CD8-positive, alpha-beta memory T cell (primary cell): ENCODE measurements around the gene NR4A2. TPM values are rescaled to one million over a fixed set of nuclear protein-coding genes. Genes with fewer than 3 reads are reported as not detected.

Experiments
- CTCF ChIA-PET: fragments of 350-600 bp; sonication (Branson Sonifier 250); formaldehyde crosslinking; loops from one replicate; lab custom pipeline; 2021; ENCODE audit warnings: antibody characterized with exemption; lab: Charles Lee
- POLR2A ChIA-PET: fragments of 350-600 bp; sonication (Branson Sonifier 250); formaldehyde crosslinking; loops from one replicate; lab custom pipeline; 2021; ENCODE audit warnings: antibody characterized with exemption; lab: Charles Lee
- DNase-seq, 5 donors: peaks; one replicate each; pipeline versions ENCODE4 v3.0.0 to v3.0.0-alpha.2; 2020 to 2022; ENCODE audit warnings: mixed read lengths in 1 of 5
- H3K27ac ChIP-seq: one replicate; pipeline ENCODE4 v1.7.0; 2013; ENCODE audit warnings: low read depth, mild to moderate bottlenecking, low read length, moderate library complexity
- H3K27me3 ChIP-seq: 2 replicates; pipeline ENCODE4 v1.7.0; 2013; ENCODE audit warnings: low read length, mild to moderate bottlenecking; ENCODE audit not compliant: insufficient read depth, poor library complexity, severe bottlenecking
- H3K36me3 ChIP-seq: 2 replicates; pipeline ENCODE4 v1.7.0; 2013; ENCODE audit warnings: mild to moderate bottlenecking, low read length, moderate library complexity; ENCODE audit not compliant: insufficient read depth
- H3K4me1 ChIP-seq: 2 replicates; pipeline ENCODE4 v1.7.0; 2013; ENCODE audit warnings: mild to moderate bottlenecking, low read length, moderate library complexity; ENCODE audit not compliant: insufficient read depth
- H3K4me3 ChIP-seq: 2 replicates; pipeline ENCODE4 v1.7.0; 2013; ENCODE audit warnings: mild to moderate bottlenecking, low read length
- H3K9me3 ChIP-seq: 2 replicates; pipeline ENCODE4 v1.7.0; 2013; ENCODE audit warnings: mild to moderate bottlenecking, low read length
- H3K27ac Mint-ChIP-seq, 8 donors: one replicate each; pipeline ENCODE4 v1.8.0; 2020 to 2021; ENCODE audit warnings: mixed read lengths in 8 of 8, mild to moderate bottlenecking in 6 of 8, inconsistent platforms in 3 of 8, moderate library complexity in 3 of 8
- H3K27me3 Mint-ChIP-seq, 2 donors: one replicate each; pipeline ENCODE4 v1.8.0; 2020 to 2021; ENCODE audit warnings: mixed read lengths in 2 of 2, mild to moderate bottlenecking in 1 of 2, moderate library complexity in 1 of 2
- H3K36me3 Mint-ChIP-seq, 3 donors: one replicate each; pipeline ENCODE4 v1.8.0; 2020 to 2021; ENCODE audit warnings: mixed read lengths in 3 of 3, inconsistent platforms in 1 of 3, mild to moderate bottlenecking in 1 of 3
- H3K4me1 Mint-ChIP-seq, 3 donors: one replicate each; pipeline ENCODE4 v1.8.0; 2020 to 2021; ENCODE audit warnings: mixed read lengths in 3 of 3, inconsistent platforms in 1 of 3, mild to moderate bottlenecking in 1 of 3
- H3K4me3 Mint-ChIP-seq, 7 donors: one replicate each; pipeline ENCODE4 v1.8.0; 2020 to 2021; ENCODE audit warnings: mixed read lengths in 7 of 7, mild to moderate bottlenecking in 6 of 7, moderate library complexity in 4 of 7, inconsistent platforms in 2 of 7
- H3K9me3 Mint-ChIP-seq, 5 donors: one replicate each; pipeline ENCODE4 v1.8.0; 2020 to 2022; ENCODE audit warnings: mixed read lengths in 5 of 5, mild to moderate bottlenecking in 3 of 5, moderate library complexity in 2 of 5, inconsistent platforms in 1 of 5
- polyA plus RNA-seq: library from polyadenylated mRNA; unstranded; fragments of 300-500 nt; fragmentation: Illumina TruSeq; gene quantifications from one replicate; pipeline ENCODE4 v1.2.3, GENCODE V29; 2021
- total RNA-seq, 2 experiments: library from RNA; stranded (reverse); gene quantifications; one replicate each; pipeline ENCODE4 v1.2.3, GENCODE V29; 2021

The NR4A2 gene
- total and polyA plus RNA-seq, 3 experiments from 2014 or later: 19.7 to 25.5 (median 21.9) TPM

GRCh38 chr2:156343096-156343939 is 10.8 kb upstream of the NR4A2 start:
- CTCF ChIA-PET: interaction anchor here (0.9 to 2.9 kb wide), 3 partner anchors 9 to 85 kb away, joined by 3 to 19 read pairs (median 5); no protein-coding TSS in a partner anchor
- H3K36me3 ChIP-seq: no peaks in the 10 kb centered on the region
- H3K4me3 Mint-ChIP-seq: peak overlapping the region; percentile 87 to 94 (median 92)
- H3K27ac ChIP-seq: peak overlapping the region; percentile 94
- H3K9me3 Mint-ChIP-seq: no peaks in the 10 kb centered on the region
- DNase-seq: peak in 2 of 5 donors; percentile 21 to 24
- H3K4me3 ChIP-seq: peak overlapping the region; percentile 43
- no peaks in the 10 kb centered on the region for H3K27me3 ChIP-seq
- peaks cover 31 to 53% (median 41%) of the 10 kb centered on the region in 3 donors for H3K4me1 Mint-ChIP-seq
- H3K36me3 Mint-ChIP-seq: peaks cover 0 to 13% (median 0%) of the 10 kb centered on the region in 3 donors
- peaks cover 23% of the 10 kb centered on the region for H3K4me1 ChIP-seq
- POLR2A ChIA-PET: interaction anchor here (1.2 to 4.1 kb wide), 5 partner anchors 10 to 94 kb away, joined by 4 to 58 read pairs (median 10); partner anchors contain the start of gene NR4A2
- no peaks in the 10 kb centered on the region for H3K9me3 ChIP-seq
- peaks cover 0 to 5% of the 10 kb centered on the region in 2 donors for H3K27me3 Mint-ChIP-seq
- peak overlapping the region; percentile 96 to 99 (median 98) for H3K27ac Mint-ChIP-seq

GRCh38 chr2:156342254-156343095 is 10.0 kb upstream of the NR4A2 start:
- peaks cover 0 to 5% of the 10 kb centered on the region in 2 donors for H3K27me3 Mint-ChIP-seq
- peaks cover 31 to 55% (median 45%) of the 10 kb centered on the region in 3 donors for H3K4me1 Mint-ChIP-seq
- no peaks in the 10 kb centered on the region for H3K36me3 ChIP-seq
- peaks cover 0 to 13% (median 0%) of the 10 kb centered on the region in 3 donors for H3K36me3 Mint-ChIP-seq
- H3K4me1 ChIP-seq: peaks cover 23% of the 10 kb centered on the region
- H3K27ac ChIP-seq: peak overlapping the region; percentile 99
- H3K27me3 ChIP-seq: no peaks in the 10 kb centered on the region
- H3K9me3 ChIP-seq: no peaks in the 10 kb centered on the region
- H3K4me3 ChIP-seq: peak overlapping the region; percentile 86
- H3K9me3 Mint-ChIP-seq: no peaks in the 10 kb centered on the region
- H3K4me3 Mint-ChIP-seq: peak overlapping the region; percentile 92 to 97 (median 94)
- H3K27ac Mint-ChIP-seq: peak overlapping the region; percentile 96 to 100 (median 99)
- POLR2A ChIA-PET: interaction anchor here (0.6 to 4.1 kb wide), 6 partner anchors 10 to 210 kb away, joined by 4 to 58 read pairs (median 8); partner anchors contain the start of gene NR4A2
- CTCF ChIA-PET: interaction anchor here (0.9 to 2.9 kb wide), 3 partner anchors 8 to 86 kb away, joined by 3 to 19 read pairs (median 5); no protein-coding TSS in a partner anchor
- DNase-seq: peak; percentile 88 to 95 (median 90)

GRCh38 chr2:156341452-156342253 is 9.1 kb upstream of the NR4A2 start:
- H3K9me3 ChIP-seq: no peaks in the 10 kb centered on the region
- Mint-ChIP-seq H3K4me3 (peak overlapping the region; percentile 92 to 97 (median 94)), H3K36me3 (peaks cover 0 to 13% (median 0%) of the 10 kb centered on the region in 3 donors), H3K27ac (peak overlapping the region; percentile 95 to 100 (median 99)), H3K4me1 (peaks cover 31 to 55% (median 45%) of the 10 kb centered on the region in 3 donors), H3K27me3 (peaks cover 0 to 5% of the 10 kb centered on the region in 2 donors), H3K9me3 (no peaks in the 10 kb centered on the region)
- peak overlapping the region; percentile 99 for H3K27ac ChIP-seq
- peaks cover 23% of the 10 kb centered on the region for H3K4me1 ChIP-seq
- ChIA-PET CTCF (interaction anchor here (0.7 to 2.9 kb wide), 6 partner anchors 7 to 248 kb away, joined by 3 to 19 read pairs (median 6); no protein-coding TSS in a partner anchor), POLR2A (interaction anchor here (0.6 to 4.1 kb wide), 10 partner anchors 9 to 247 kb away, joined by 3 to 58 read pairs (median 6); partner anchors contain the start of gene NR4A2)
- H3K4me3 ChIP-seq: peak overlapping the region; percentile 86
- DNase-seq: peak; percentile 84 to 93 (median 87)
- no peaks in the 10 kb centered on the region for H3K36me3 ChIP-seq
- H3K27me3 ChIP-seq: no peaks in the 10 kb centered on the region

GRCh38 chr2:156340804-156341451 is 8.4 kb upstream of the NR4A2 start:
- no peaks in the 10 kb centered on the region for H3K9me3 ChIP-seq
- Mint-ChIP-seq H3K36me3 (peaks cover 0 to 13% (median 0%) of the 10 kb centered on the region in 3 donors), H3K4me3 (peak overlapping the region; percentile 92 to 97 (median 94)), H3K27me3 (peaks cover 0 to 5% of the 10 kb centered on the region in 2 donors), H3K27ac (peak overlapping the region; percentile 95 to 100 (median 99)), H3K9me3 (no peaks in the 10 kb centered on the region), H3K4me1 (peaks cover 31 to 57% (median 47%) of the 10 kb centered on the region in 3 donors)
- ChIA-PET POLR2A (interaction anchor here (0.9 to 4.1 kb wide), 6 partner anchors 8 to 248 kb away, joined by 3 to 49 read pairs (median 5); partner anchors contain the start of gene NR4A2), CTCF (interaction anchor here (0.7 to 2.0 kb wide), 5 partner anchors 9 to 249 kb away, joined by 3 to 14 read pairs (median 4); no protein-coding TSS in a partner anchor)
- peak overlapping the region; percentile 86 for H3K4me3 ChIP-seq
- DNase-seq: peak in 2 of 5 donors; percentile 2 to 67
- no peaks in the 10 kb centered on the region for H3K27me3 ChIP-seq
- H3K27ac ChIP-seq: peak overlapping the region; percentile 99
- H3K4me1 ChIP-seq: peaks cover 24% of the 10 kb centered on the region
- H3K36me3 ChIP-seq: no peaks in the 10 kb centered on the region

- H3K4me3 ChIP-seq: peak overlapping the region; percentile 86
- H3K36me3 ChIP-seq: no peaks in the 10 kb centered on the region
- H3K9me3 ChIP-seq: no peaks in the 10 kb centered on the region
- peaks cover 0 to 5% of the 10 kb centered on the region in 2 donors for H3K27me3 Mint-ChIP-seq
- ChIA-PET POLR2A (interaction anchor here (0.9 to 4.1 kb wide), 5 partner anchors 9 to 249 kb away, joined by 3 to 49 read pairs (median 5); no protein-coding TSS in a partner anchor), CTCF (interaction anchor here (1.7 to 2.0 kb wide), 2 partner anchors 60 to 249 kb away, joined by 8 to 14 read pairs; no protein-coding TSS in a partner anchor)
- H3K27ac Mint-ChIP-seq: peak overlapping the region; percentile 95 to 100 (median 99)
- peak overlapping the region; percentile 92 to 97 (median 94) for H3K4me3 Mint-ChIP-seq
- H3K4me1 ChIP-seq: peaks cover 29% of the 10 kb centered on the region
- peaks cover 0 to 13% (median 0%) of the 10 kb centered on the region in 3 donors for H3K36me3 Mint-ChIP-seq
- H3K9me3 Mint-ChIP-seq: peaks cover 0 to 3% (median 0%) of the 10 kb centered on the region in 5 donors
- DNase-seq: no peak
- peaks cover 35 to 62% (median 52%) of the 10 kb centered on the region in 3 donors for H3K4me1 Mint-ChIP-seq
- no peaks in the 10 kb centered on the region for H3K27me3 ChIP-seq
- H3K27ac ChIP-seq: peak overlapping the region; percentile 99
These were observed 7.9 kb upstream of the NR4A2 start for GRCh38 chr2:156340377-156340776.

GRCh38 chr2:156339865-156340264 is 7.3 kb upstream of the NR4A2 start:
- H3K4me3 Mint-ChIP-seq: peak overlapping the region in 5 of 7 donors; percentile 15 to 97 (median 93)
- peaks cover 39 to 66% (median 57%) of the 10 kb centered on the region in 3 donors for H3K4me1 Mint-ChIP-seq

More at GRCh38 chr2:156339865-156340264, 7.3 kb upstream of the NR4A2 start:
- peaks cover 0 to 5% of the 10 kb centered on the region in 2 donors for H3K27me3 Mint-ChIP-seq
- H3K4me1 ChIP-seq: peaks cover 34% of the 10 kb centered on the region
- peak overlapping the region; percentile 99 for H3K27ac ChIP-seq
- H3K27me3 ChIP-seq: no peaks in the 10 kb centered on the region
- DNase-seq: no peak
- CTCF ChIA-PET: interaction anchor here (2.0 kb wide), 1 partner anchor 250 kb away, joined by 8 read pairs; no protein-coding TSS in a partner anchor
- H3K4me3 ChIP-seq: no peak overlapping the region
- H3K9me3 Mint-ChIP-seq: peaks cover 0 to 3% (median 0%) of the 10 kb centered on the region in 5 donors
- no peaks in the 10 kb centered on the region for H3K36me3 ChIP-seq
- H3K9me3 ChIP-seq: no peaks in the 10 kb centered on the region
- H3K36me3 Mint-ChIP-seq: peaks cover 0 to 13% (median 0%) of the 10 kb centered on the region in 3 donors
- POLR2A ChIA-PET: interaction anchor here (1.6 kb wide), 1 partner anchor 95 kb away, joined by 7 read pairs; no protein-coding TSS in a partner anchor
- peak overlapping the region in 6 of 8 donors; percentile 25 to 99 (median 82) for H3K27ac Mint-ChIP-seq
